Caco-2 (cell line): Measurements from ENCODE around the gene KNDC1. TPM values are rescaled to one million over a fixed set of nuclear protein-coding genes. Genes with fewer than 3 reads are reported as not detected.

ENCODE experiments used
- BruUV-seq: library from RNA; stranded (reverse); fragments of 400-500 nt; replicated peaks from 2 replicates; lab custom pipeline; 2021; lab: Mats Ljungman, UMichigan
- CTCF ChIA-PET: fragments of 300-600 bp; sonication (Branson Sonifier 250); formaldehyde crosslinking; loops from one replicate; lab custom pipeline; 2022; ENCODE audit warnings: antibody characterized with exemption; lab: Charles Lee
- POLR2A ChIA-PET: fragments of 300-600 bp; sonication (Branson Sonifier 250); formaldehyde crosslinking; loops from one replicate; lab custom pipeline; 2022; ENCODE audit warnings: antibody characterized with exemption; lab: Charles Lee
- DNase-seq, 2 experiments: peaks; one replicate each; pipeline versions ENCODE4 v3.0.0 to v3.0.0-alpha.2; 2020 to 2022
- H3K27me3 ChIP-seq: replicated peaks from 2 replicates; pipeline ENCODE4 v1.6.0; 2011; ENCODE audit warnings: low read length; ENCODE audit not compliant: control insufficient read depth, insufficient read depth
- H3K36me3 ChIP-seq: 2 replicates; pipeline ENCODE4 v1.5.1; 2011; ENCODE audit warnings: low read length; ENCODE audit not compliant: control insufficient read depth, insufficient read depth
- H3K4me1 ChIP-seq: fragments of 250-450 bp; sonication (Bioruptor Pico); 2 replicates; pipeline ENCODE4 v1.5.1; 2020; ENCODE audit warnings: mild to moderate bottlenecking
- H3K4me3 ChIP-seq: 2 replicates; pipeline ENCODE4 v1.5.1; 2011; ENCODE audit warnings: low read depth, mild to moderate bottlenecking, control low read depth, low read length
- H3K9me3 ChIP-seq: fragments of 250-450 bp; sonication (Bioruptor Pico); 2 replicates; pipeline ENCODE4 v1.5.1; 2020; ENCODE audit warnings: mild to moderate bottlenecking, moderate library complexity
- H3K27ac Mint-ChIP-seq: one replicate; pipeline ENCODE4 v1.8.0; 2022; ENCODE audit warnings: mixed read lengths; ENCODE audit not compliant: unreplicated experiment
- H3K27me3 Mint-ChIP-seq: one replicate; pipeline ENCODE4 v1.8.0; 2022; ENCODE audit warnings: mixed read lengths; ENCODE audit not compliant: insufficient read depth, unreplicated experiment
- H3K36me3 Mint-ChIP-seq: one replicate; pipeline ENCODE4 v1.8.0; 2022; ENCODE audit warnings: mild to moderate bottlenecking, mixed read lengths; ENCODE audit not compliant: insufficient read depth, unreplicated experiment
- H3K4me1 Mint-ChIP-seq: one replicate; pipeline ENCODE4 v1.8.0; 2022; ENCODE audit warnings: low read depth, mixed read lengths; ENCODE audit not compliant: unreplicated experiment
- H3K4me3 Mint-ChIP-seq: one replicate; pipeline ENCODE4 v1.8.0; 2022; ENCODE audit warnings: mild to moderate bottlenecking, moderate library complexity, mixed read lengths; ENCODE audit not compliant: unreplicated experiment
- H3K9me3 Mint-ChIP-seq: one replicate; pipeline ENCODE4 v1.8.0; 2022; ENCODE audit warnings: mixed read lengths; ENCODE audit not compliant: unreplicated experiment
- CTCF ChIP-seq, 2 experiments: fragments of 200-600 bp in 1 of 2; IDR thresholded peaks; 1 replicate in 1 of 2; 2 replicates in 1 of 2; pipeline versions ENCODE4 v1.5.1 to v1.8.0; 2011 to 2022; ENCODE audit warnings: antibody characterized with exemption in 1 of 2, control low read depth in 1 of 2, inconsistent platforms in 1 of 2, low read depth in 1 of 2, low read length in 1 of 2, mild to moderate bottlenecking in 1 of 2, moderate library complexity in 1 of 2; ENCODE audit not compliant: insufficient read depth in 1 of 2, severe bottlenecking in 1 of 2, unreplicated experiment in 1 of 2
- intact Hi-C: fragments of 100-400 bp; cut with micrococcal nuclease; formaldehyde crosslinking; loops from one replicate; pipeline ENCODE4 v1.10.0; 2022; ENCODE audit not compliant: unreplicated experiment
- total RNA-seq: library from RNA; stranded (reverse); gene quantifications from 2 replicates; pipeline ENCODE4 v1.2.3, GENCODE V29; 2022

The KNDC1 gene
- total RNA-seq, 1 experiment from 2014 or later: 3.2 TPM

- no peaks in the 10 kb centered on the region for H3K36me3 ChIP-seq
- H3K27me3 ChIP-seq: no peaks in the 10 kb centered on the region
- no peaks in the 10 kb centered on the region for H3K9me3 ChIP-seq
- no peak for TF ChIP-seq CTCF (IDR thresholded peaks at IDR 0.05; ENCODE audit: insufficient read depth in 1 of 2, low read depth in 1 of 2, low read length in 1 of 2, severe bottlenecking in 1 of 2, unreplicated experiment in 1 of 2)
- peaks cover 7% of the 10 kb centered on the region for H3K4me1 Mint-ChIP-seq
- ChIA-PET POLR2A (no interaction called here), CTCF (no interaction called here)
- H3K4me3 Mint-ChIP-seq: no peak overlapping the region
- peaks cover 26% of the 10 kb centered on the region for H3K4me1 ChIP-seq
- no peaks in the 10 kb centered on the region for H3K9me3 Mint-ChIP-seq
- BruUV-seq: no TSS peak
- H3K4me3 ChIP-seq: no peak overlapping the region
- no peaks in the 10 kb centered on the region for H3K27me3 Mint-ChIP-seq
- H3K27ac Mint-ChIP-seq: no peak overlapping the region
- intact Hi-C loops: loop anchor here (5.0 kb wide), 1 partner anchor 57 kb away; the partner anchor contains the start of genes TUBGCP2 and ZNF511
- H3K36me3 Mint-ChIP-seq: no peaks in the 10 kb centered on the region
- DNase-seq: no peak
Observed at GRCh38 chr10:133249975-133250754, 90.1 kb downstream of the KNDC1 start.

GRCh38 chr10:133251388-133252222 lies 91.6 kb downstream of the KNDC1 start:
- BruUV-seq: no TSS peak
- intact Hi-C loops: no loop called here
- Mint-ChIP-seq H3K27me3 (no peaks in the 10 kb centered on the region), H3K4me1 (peaks cover 7% of the 10 kb centered on the region), H3K4me3 (no peak overlapping the region), H3K9me3 (no peaks in the 10 kb centered on the region), H3K27ac (no peak overlapping the region), H3K36me3 (no peaks in the 10 kb centered on the region)
- H3K27me3 ChIP-seq: no peaks in the 10 kb centered on the region
- no peaks in the 10 kb centered on the region for H3K36me3 ChIP-seq
- ChIA-PET POLR2A (no interaction called here), CTCF (interaction anchor here (0.7 kb wide), 1 partner anchor 10 kb away, joined by 3 read pairs; no protein-coding TSS in a partner anchor)
- TF ChIP-seq CTCF (IDR thresholded peaks at IDR 0.05; ENCODE audit: insufficient read depth in 1 of 2, low read depth in 1 of 2, low read length in 1 of 2, severe bottlenecking in 1 of 2, unreplicated experiment in 1 of 2): no peak
- peaks cover 12% of the 10 kb centered on the region for H3K4me1 ChIP-seq
- no peaks in the 10 kb centered on the region for H3K9me3 ChIP-seq
- no peak for DNase-seq
- no peak overlapping the region for H3K4me3 ChIP-seq

- no peak for DNase-seq
- Mint-ChIP-seq H3K9me3 (no peaks in the 10 kb centered on the region), H3K27ac (no peak overlapping the region), H3K36me3 (no peaks in the 10 kb centered on the region), H3K4me3 (no peak overlapping the region), H3K4me1 (peaks cover 8% of the 10 kb centered on the region), H3K27me3 (no peaks in the 10 kb centered on the region)
- ChIA-PET POLR2A (no interaction called here), CTCF (interaction anchor here (0.7 kb wide), 1 partner anchor 9 kb away, joined by 3 read pairs; no protein-coding TSS in a partner anchor)
- Histone ChIP-seq H3K36me3 (no peaks in the 10 kb centered on the region), H3K9me3 (no peaks in the 10 kb centered on the region), H3K27me3 (no peaks in the 10 kb centered on the region), H3K4me3 (no peak overlapping the region), H3K4me1 (peaks cover 10% of the 10 kb centered on the region)
- no TSS peak for BruUV-seq
- TF ChIP-seq CTCF (IDR thresholded peaks at IDR 0.05; ENCODE audit: insufficient read depth in 1 of 2, low read depth in 1 of 2, low read length in 1 of 2, severe bottlenecking in 1 of 2, unreplicated experiment in 1 of 2): no peak
- intact Hi-C loops: no loop called here
Observed at GRCh38 chr10:133252223-133252552, 92.2 kb downstream of the KNDC1 start.
